Cardiac muscle cell (in vitro differentiated cells and primary cell): ENCODE measurements around the gene TREX2. TPM values are rescaled to one million over a fixed set of nuclear protein-coding genes. Genes with fewer than 3 reads are reported as not detected.

Experiments used
- polyA plus RNA-seq: library from polyadenylated mRNA; unstranded; fragments of >200 nt; fragmentation: Nextera tagmentation; extraction: Ambion mirVana; gene quantifications from 2 replicates; pipeline ENCODE4 v1.2.1, GENCODE V29; 2016
- total RNA-seq: library from RNA; depleted of rRNA; stranded (reverse); fragments of >200 nt; gene quantifications from 2 replicates; pipeline ENCODE4 v1.2.3, GENCODE V29; 2016

Gene TREX2
- total and polyA plus RNA-seq, 2 experiments from 2014 or later: 0.36 TPM; not detected in 1

Other genes starting within 250 kb of the TREX2 start
- not detected in 2 replicates for gene PNMA6F, start 124.3 kb downstream of the TREX2 start, total RNA-seq
- gene PNMA6F, start 124.3 kb downstream of the TREX2 start, polyA plus RNA-seq: not detected in 2 replicates
- gene ZNF275, start 111.9 kb downstream of the TREX2 start, total RNA-seq: 7.9 and 13.8 TPM in 2 replicates
- 3.6 and 8.8 TPM in 2 replicates for gene ZNF275, start 111.9 kb downstream of the TREX2 start, polyA plus RNA-seq
- gene PNMA6E, start 44.7 kb downstream of the TREX2 start, total RNA-seq: 0.06 TPM in 1 of 2 replicates, not detected in the other
- not detected in 2 replicates for gene PNMA6E, start 44.7 kb downstream of the TREX2 start, polyA plus RNA-seq
- gene ZFP92, start 34.6 kb downstream of the TREX2 start, total RNA-seq: 0.09 TPM in 1 of 2 replicates, not detected in the other
- not detected in 2 replicates for gene ZFP92, start 34.6 kb downstream of the TREX2 start, polyA plus RNA-seq
- gene HAUS7, start 24.5 kb upstream of the TREX2 start, total RNA-seq: 19.1 and 19.8 TPM in 2 replicates
- 12.9 and 22.6 TPM in 2 replicates for gene HAUS7, start 24.5 kb upstream of the TREX2 start, polyA plus RNA-seq
- gene BGN, start 48.9 kb upstream of the TREX2 start, total RNA-seq: 0.54 and 1.9 TPM in 2 replicates
- gene BGN, start 48.9 kb upstream of the TREX2 start, polyA plus RNA-seq: 1.0 and 2.2 TPM in 2 replicates
- gene ATP2B3, start 71.6 kb upstream of the TREX2 start, total RNA-seq: 0.14 and 0.21 TPM in 2 replicates
- 0.06 and 0.42 TPM in 2 replicates for gene ATP2B3, start 71.6 kb upstream of the TREX2 start, polyA plus RNA-seq
- gene CCNQ, start 153.1 kb upstream of the TREX2 start, total RNA-seq: 28.5 and 33.8 TPM in 2 replicates
- 36.8 and 37.0 TPM in 2 replicates for gene CCNQ, start 153.1 kb upstream of the TREX2 start, polyA plus RNA-seq
- gene DUSP9, start 201.1 kb upstream of the TREX2 start, total RNA-seq: 5.4 and 8.7 TPM in 2 replicates
- 6.8 and 8.7 TPM in 2 replicates for gene DUSP9, start 201.1 kb upstream of the TREX2 start, polyA plus RNA-seq
- 19.4 and 23.5 TPM in 2 replicates for gene PNCK, start 227.8 kb upstream of the TREX2 start, total RNA-seq
- gene PNCK, start 227.8 kb upstream of the TREX2 start, polyA plus RNA-seq: 14.5 and 25.5 TPM in 2 replicates
- 23.7 and 29.0 TPM in 2 replicates for gene SLC6A8, start 241.9 kb upstream of the TREX2 start, total RNA-seq
- gene SLC6A8, start 241.9 kb upstream of the TREX2 start, polyA plus RNA-seq: 35.8 and 37.3 TPM in 2 replicates